HL-60/S4 treated with retinoic acid at 250 ng/mL for 4 days and 3 days (cell line): Measurements from ENCODE around the gene DISP2.

Experiments
- in situ Hi-C: fragments of 300-500 bp; cut with MboI; formaldehyde crosslinking; loops from 2 replicates; pipeline ENCODE4 v1.7.0; 2022; ENCODE audit warnings: low sequenced_read_pairs

DISP2 gene

DNA sequence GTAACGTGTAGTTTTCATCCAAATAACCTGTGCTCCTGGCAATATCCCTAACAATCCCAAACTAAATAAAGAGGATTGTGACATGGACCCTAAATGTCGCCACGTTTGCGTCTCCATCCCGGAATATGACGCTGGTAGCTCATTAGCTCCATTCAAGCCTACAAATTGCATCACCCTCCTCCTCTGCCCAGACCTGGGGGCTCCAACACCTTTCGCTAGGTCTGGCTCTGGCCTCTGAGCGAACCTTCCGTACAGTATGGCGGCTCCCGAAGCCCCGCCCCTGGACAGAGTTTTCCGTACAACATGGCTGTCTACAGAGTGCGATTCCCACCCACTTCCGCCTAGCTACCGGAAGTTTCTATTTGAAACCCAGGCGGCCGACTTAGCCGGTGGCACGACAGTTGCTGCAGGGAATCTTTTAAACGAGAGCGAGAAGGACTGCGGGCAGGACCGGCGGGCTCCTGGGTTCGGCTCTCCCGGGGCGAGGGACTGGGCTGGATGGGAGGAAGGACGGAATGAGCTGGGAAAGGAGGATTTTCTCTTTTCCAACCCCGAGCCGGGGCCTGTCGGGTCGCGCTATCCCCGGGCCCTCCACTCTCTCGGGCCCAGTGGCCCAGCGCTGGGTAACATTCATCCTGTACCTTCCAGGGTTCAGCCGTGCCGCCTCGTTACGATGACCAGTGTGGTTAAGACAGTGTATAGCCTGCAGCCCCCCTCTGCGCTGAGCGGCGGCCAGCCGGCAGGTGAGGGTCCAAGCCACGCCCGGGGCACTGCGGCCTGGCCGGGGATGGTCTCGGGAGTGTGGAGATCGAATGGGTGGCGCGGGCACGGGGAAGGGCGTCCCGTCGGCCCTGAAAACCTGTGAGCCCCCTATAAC is 24.8 kb downstream of the DISP2 start, which contains the start of gene KNSTRN:
KNSTRN (plus strand) TSS at position 142 of the 877 bp plus-strand sequence; CDS start at position 257, 115 bp downstream.
- in situ Hi-C loops: no loop called here

DNA sequence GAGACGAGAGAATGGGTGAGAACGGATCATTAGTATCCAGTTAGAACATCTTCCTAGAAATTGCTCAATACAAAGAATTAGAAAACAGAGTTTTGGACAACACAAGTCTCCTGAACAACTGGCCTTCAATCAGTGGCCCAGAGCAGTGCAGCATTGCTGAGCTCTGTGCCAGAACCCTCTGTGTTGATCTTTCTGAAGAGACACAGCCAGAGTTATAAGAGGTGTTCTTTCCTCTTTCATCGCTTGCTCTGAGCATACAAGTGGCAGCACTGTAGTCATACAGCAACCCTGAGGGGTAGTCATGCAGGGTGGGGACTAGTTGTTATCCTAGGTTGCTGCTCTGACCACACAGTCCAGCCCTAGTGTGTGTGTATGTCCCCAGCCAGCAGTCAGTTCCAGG is 28.5 kb downstream of the DISP2 start:
- in situ Hi-C loops: no loop called here

DNA sequence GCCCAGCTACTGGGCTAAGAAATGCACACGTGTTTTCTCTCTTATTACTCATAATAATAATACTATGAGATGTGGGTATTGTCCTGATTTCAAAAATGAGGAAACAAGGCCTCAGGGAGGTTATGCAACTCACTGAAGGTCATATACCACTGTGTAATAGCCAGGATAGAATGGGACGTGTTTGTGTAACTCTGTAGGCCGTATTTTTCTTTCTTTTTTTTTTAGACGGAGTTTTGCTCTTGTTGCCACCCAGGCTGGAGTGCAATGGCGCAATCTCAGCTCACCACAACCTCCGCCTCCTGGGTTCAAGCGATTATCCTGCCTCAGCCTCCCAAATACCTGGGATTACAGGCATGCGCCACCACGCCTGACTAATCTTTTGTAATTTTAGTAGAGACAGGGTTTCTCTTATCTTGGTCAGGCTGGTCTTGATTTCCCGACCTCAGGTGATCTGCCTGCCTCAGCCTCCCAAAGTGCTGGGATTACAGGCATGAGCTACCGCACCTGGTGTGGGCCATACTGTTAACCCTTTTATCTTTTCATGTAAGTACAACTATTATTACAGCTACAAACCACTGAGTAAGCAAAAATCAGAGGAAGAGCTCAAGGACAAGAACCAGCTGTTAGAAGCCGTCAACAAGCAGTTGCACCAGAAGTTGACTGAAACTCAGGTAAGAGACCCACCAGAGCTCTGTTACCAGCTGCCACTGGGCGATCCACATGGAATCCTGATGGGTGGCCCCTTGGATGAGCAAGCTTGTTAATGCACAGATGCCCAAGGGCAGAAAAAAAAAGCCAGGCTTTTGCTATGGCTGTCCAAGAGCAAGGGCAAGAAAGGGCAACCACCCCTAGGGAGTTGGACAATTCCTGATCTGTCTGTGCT is 31.2 kb downstream of the DISP2 start:
- in situ Hi-C loops: no loop called here

DNA sequence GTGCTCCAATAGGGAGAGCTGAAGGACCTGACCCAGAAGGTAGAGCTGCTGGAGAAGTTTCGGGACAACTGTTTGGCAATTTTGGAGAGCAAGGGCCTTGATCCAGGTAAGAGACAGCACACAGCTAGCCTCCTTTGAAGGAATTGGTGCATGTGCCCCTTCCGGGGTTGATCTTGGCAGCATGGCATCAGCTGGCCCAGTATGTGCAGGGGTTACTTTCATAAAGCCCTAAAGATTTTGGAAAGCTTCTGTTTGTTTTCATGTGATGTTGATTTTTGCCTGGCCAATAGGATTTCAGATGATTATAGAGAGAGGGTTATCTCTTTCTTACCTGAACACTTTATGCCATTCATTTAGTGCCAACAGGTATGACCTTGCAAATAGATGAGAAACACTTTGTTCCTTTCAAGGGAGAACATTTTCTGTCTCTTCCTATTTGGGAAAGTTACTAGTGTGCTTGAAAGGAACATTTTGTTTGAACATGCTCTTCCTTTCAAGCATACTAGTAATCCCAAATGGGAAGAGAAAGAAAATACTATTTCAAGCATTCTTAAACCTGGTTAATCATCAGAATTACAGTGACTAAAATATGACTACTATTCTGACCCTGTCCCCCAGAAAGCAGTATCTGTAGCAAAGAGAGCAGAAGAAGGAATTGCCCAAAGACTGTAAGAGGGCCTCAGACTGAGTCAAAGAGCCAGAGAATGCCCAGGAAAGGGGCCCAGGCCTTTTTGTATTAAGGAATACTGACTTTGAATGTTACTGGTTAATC is 32.0 kb downstream of the DISP2 start:
- in situ Hi-C loops: no loop called here

DNA sequence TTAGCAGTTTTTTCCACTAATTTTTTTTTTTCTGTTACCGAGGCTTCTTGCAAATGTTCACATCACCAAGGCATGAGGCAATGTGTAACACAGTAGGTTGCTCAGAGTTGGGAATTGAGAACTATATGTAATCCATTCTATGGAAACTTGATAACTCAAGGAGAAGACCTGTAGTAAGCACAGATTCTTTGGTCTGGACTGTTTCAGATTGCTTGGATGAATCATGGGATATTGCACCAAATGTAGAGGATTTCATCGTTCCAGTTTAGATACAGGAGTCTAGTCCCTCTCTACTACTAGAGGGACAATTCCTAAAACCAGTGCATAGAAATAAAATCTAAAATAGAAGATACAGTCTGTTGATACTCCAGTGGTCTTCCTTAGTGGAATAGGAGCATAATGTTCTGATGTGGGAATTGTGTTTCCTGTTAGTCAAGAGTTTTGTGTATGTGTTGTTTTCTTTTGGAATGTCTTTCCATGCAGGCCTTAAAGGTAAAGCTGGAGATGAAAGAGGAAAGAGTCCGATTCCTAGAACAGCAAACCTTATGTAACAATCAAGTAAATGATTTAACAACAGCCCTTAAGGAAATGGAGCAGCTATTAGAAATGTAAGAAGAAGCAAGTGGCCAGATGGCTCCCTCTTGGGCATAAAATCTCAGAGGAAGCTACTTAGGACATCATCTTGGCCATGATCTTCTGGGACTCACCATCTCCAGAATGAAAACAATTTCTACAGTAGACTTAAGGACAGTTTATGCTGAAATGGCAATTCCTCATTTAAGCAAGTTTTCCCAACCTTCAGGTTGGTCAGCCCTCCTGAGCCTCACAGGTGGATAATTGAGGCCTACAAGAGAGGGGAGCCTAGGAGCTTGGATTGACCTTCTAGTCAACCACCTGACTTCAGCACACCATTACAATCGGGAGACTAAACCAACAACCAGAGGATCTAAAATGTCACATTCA is 35.2 kb downstream of the DISP2 start:
- in situ Hi-C loops: no loop called here

DNA sequence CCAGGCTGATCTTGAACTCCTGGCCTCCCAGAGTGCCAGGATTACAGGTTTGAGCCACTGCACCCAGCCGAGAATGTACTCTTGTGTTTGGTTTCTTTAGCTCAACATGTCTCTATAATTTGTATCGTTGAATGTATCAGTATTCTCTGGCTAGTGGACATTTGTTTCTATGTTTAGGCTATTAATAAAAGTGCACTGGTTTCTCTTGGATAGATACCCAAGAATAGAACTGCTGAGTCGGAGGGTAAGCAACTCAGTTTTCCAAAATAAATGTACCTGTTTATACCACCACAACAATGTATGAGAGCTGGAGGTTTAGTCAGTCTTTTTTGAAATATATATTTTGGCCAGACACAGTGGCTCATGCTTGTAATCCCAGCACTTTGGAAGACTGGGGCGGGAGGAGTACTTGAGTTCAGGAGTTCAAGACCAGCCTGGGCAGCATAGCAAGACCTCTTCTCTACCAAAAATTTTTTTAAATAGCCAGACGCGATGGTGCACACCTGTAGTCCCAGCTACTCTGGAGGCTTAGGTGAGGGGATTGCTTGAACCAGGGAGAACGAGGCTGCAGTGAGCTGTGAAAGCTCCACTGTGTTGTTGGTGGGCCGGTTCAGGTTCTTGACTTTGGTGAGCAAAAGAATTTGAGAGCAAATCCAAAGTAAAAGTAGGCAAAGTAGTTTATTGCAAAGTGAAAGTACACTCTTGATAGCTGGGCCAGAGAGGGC is 39.8 kb downstream of the DISP2 start:
- in situ Hi-C loops: no loop called here

DNA sequence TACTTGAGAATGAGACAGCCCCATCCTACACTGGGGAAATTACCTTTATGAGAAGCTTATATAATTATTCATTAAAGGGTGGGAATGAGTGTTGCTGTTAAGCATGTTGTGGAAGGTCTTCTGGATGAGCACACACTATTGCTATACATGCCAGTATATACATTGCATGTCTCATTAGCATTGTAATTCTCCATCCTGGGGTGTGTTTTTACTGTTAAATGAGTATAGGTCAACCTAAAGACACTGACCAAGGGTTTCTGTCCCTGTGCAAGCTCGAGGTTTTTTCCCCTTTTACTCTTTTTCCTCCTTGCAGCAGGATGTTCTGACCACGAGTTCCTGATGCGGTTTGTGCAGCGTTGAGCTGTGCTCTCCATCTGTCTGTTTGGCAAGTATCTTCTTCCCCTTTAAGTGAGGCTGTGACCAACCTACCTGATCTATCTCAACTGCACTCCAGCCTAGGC is 40.4 kb downstream of the DISP2 start:
- in situ Hi-C loops: no loop called here

DNA sequence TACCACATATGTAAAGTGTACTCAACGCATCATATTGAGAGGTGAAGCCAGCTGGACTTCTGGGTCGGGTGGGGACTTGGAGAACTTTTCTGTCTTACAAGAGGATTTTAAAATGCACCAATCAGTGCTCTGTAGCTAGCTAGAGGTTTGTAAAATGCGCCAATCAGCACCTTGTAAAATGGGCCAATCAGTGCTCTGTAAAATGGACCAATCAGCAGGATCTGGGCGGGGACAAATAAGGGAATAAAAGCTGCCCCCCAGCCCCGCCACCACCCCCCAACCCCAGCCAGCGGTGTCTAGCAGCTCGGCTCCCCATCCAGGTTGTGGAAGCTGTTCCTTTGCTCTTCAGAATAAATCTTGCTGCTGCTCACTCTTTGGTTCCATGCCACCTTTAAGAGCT is 41.4 kb downstream of the DISP2 start:
- in situ Hi-C loops: no loop called here

DNA sequence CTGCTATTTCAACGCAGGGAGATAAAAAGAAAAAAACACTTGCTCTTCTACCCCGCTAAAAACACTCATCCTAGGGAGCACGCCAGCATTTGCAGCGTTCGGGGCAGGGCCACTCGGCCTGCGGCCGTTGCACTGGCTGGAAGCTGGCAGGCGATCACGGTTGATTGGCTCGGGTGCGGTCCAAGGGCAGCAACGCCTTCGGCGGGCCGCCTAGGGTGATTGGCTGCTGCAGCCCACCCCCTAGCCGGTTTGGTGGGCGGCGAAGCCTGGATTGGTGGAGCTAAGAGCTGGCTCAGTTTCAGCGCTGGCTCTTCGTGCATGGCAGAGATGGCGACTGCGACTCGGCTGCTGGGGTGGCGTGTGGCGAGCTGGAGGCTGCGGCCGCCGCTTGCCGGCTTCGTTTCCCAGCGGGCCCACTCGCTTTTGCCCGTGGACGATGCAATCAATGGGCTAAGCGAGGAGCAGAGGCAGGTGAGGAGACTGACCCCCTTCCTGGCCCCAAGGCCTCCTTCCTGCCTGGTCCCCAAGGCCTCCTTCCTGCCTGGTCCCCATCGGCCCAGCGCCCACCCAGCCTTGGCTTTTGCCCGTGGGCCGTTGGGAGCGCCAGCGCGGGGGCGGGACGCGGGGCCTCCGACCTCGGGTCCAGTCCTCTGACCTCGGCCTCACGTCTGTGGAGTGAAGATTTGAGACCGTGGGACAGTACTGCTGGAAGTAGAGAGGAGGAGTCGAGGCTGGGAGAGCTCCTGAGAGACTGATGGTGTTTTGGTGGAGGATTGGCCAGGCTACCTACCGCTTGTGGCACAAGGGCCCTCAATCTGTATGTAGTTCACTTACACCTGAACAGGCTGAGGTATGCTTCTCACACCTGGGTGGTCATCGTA is 47.7 kb downstream of the DISP2 start, which contains the start of gene IVD:
IVD (plus strand) TSS at position 295 of the 881 bp plus-strand sequence; CDS start at position 328, 33 bp downstream.
- in situ Hi-C loops: no loop called here

DNA sequence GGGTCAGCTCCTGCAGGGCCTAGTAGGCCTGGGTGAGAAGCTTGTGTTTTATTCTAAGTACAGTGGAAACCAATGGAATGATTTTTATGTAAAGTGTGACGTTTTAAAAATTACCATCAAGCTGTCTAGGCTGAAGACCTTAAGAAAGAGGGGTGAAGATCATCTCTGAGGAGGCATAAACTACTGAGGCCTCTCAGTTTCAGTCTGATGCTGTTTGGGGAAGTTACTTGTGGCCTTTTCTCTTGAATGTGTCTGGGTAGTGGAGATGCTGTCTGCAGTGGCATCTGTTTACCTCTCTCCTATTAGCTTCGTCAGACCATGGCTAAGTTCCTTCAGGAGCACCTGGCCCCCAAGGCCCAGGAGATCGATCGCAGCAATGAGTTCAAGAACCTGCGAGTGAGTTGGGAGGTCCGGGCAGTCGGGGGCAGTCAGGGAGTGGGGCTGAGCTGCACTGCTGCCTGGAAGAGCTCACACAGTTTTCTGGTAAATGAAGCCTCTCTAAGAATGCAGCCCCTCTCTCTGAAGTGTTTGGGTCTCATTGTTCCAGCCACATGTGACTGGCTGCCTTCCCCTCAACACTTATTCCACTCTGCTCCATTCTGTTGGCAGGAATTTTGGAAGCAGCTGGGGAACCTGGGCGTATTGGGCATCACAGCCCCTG is 49.4 kb downstream of the DISP2 start:
- in situ Hi-C loops: no loop called here

DNA sequence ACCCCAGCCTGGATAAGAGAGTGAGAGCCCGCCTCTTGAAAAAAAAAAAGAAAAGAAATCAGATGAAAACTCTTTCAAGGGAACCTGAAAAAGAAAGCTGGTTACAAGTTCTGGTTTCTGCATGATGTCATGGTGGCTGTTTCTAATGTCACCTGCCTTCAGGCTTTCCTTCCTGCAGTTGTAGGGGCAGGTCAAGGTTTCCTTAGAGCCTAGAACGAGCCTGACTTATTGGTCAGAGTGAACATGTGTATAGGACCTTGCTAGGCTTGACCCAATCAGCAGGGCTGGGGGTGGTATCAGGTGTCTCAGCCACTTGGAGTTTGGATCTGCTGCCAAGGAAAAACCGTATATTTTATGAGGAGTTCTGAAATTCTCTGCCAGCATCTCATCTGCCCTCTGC is 51.3 kb downstream of the DISP2 start:
- in situ Hi-C loops: no loop called here

DNA sequence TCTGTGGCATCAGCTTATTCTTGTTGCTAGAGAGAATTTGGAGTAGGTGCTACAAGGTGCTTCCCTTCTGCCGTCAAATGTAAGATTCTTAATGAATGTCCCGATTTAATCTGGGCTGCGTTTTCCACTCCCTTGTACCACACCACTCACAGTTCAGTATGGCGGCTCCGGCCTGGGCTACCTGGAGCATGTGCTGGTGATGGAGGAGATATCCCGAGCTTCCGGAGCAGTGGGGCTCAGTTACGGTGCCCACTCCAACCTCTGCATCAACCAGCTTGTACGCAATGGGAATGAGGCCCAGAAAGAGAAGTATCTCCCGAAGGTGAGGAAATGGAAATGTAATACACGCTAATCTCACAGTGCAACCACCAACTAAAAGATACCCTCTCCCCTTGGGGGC is 52.5 kb downstream of the DISP2 start:
- in situ Hi-C loops: no loop called here

DNA sequence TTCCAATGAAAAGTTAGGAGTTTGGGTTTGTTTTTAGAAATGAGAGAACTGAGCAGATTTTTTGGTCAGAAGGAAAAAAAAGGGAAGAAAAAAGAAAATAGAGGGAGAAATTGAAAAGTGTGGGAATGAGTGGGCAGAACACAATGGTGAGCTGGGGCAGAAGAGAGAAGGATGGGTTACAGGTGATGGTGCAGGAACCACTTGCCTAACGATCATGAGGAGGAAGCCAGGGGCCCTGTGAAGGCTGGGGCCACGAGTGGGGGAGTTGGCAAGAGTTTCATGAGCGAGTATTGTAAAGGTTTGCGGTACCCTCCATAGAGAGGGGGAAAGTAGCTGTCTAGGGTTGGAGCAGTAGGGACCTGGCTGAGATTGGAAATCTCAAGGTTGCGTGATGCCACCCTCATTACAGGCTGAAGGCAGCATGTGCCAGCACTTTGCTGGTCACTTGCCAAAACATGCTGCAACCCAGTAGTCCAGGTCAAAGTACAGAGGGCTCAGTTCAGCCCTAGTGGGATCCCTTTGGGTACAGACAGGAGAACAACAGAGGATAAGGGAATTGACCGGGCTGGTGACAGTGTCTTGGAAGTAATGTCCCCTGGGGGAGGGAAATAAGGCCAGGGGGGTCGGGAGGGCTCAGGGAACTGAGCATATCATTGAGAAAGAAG is 54.2 kb downstream of the DISP2 start:
- in situ Hi-C loops: no loop called here

DNA sequence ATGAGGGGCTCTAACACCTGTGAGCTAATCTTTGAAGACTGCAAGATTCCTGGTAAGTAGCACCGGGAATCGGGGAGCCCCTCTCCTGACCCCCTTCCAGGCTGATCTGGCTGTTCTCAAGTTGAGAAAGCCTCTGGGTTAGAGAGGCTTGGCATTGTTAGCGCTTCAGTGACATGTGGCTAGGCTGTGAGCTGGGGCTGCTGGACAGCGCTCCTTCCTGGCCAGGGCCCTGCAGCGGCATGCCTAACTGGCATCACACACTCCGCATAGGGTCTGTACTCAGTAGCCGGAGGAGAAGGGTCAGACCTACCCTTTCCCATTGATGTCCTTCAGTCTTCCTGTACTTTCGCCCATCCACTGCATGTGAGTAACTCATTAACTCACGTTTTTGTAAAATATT is 55.0 kb downstream of the DISP2 start:
- in situ Hi-C loops: no loop called here

DNA sequence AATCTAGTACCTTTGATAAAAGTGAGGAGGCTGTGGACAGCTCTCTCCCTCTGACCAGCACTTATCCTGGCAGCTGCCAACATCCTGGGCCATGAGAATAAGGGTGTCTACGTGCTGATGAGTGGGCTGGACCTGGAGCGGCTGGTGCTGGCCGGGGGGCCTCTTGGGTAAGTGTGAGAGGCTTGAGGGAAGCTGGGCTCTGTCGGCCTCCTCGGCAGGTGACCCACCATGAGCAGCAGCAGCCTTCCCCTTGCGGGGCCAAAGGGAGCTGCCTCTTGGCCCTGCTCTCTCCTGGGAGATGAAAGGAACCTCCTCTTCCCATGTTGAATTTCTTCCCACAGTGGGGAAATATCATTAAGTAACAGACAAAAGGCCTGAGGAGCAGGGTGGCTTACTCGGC is 56.8 kb downstream of the DISP2 start:
- in situ Hi-C loops: no loop called here

DNA sequence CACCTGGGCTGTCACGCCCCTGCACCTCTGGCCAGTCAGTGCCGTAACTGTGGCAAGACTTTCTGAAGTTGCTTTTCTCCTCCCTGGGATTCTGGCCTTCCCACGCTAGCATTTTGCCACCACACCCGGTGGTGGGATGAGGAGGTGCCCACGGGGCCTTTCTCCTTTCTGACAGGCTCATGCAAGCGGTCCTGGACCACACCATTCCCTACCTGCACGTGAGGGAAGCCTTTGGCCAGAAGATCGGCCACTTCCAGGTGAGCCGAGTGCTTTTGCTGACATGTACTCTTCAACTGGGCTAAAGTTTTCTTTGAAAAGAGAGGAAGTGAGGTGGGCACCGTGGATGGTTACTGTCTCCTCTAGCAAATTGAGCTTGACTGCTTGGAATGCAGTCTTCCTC is 57.2 kb downstream of the DISP2 start:
- in situ Hi-C loops: no loop called here

DNA sequence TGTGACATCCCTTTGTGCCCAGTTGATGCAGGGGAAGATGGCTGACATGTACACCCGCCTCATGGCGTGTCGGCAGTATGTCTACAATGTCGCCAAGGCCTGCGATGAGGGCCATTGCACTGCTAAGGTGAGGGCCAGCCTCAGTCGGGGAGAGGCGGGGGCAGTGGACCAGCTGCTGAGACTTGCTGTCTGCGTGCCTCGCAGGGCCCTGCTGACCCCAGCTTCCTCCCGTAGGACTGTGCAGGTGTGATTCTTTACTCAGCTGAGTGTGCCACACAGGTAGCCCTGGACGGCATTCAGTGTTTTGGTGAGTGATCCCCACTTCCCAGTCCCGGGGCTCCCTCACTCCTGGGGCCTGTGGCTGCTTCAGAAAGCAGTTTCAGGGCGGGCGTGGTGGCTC is 58.0 kb downstream of the DISP2 start:
- in situ Hi-C loops: no loop called here
